Esophagus squamous epithelium (tissue), 4 donors: Measurements from ENCODE around the gene SPATA31C1.

Experiments
- POLR2A ChIP-seq, 4 donors: fragments of 450-650 bp; IDR thresholded peaks; one replicate each; pipeline ENCODE4 v1.6.1; 2017; ENCODE audit warnings: antibody characterized with exemption in 4 of 4, mild to moderate bottlenecking in 4 of 4, moderate library complexity in 3 of 4
- TF ChIP-seq, protein P1 (sequence below), 6 experiments: fragments of 450-650 bp in 4 of 6; fragments of 200-600 bp in 2 of 6; sonication (generic) in 2 of 6; IDR thresholded peaks; one replicate each; pipeline ENCODE4 v1.5.1; 2016 to 2019; ENCODE audit warnings: antibody characterized with exemption in 6 of 6, mild to moderate bottlenecking in 4 of 6, moderate library complexity in 4 of 6

DNA sequence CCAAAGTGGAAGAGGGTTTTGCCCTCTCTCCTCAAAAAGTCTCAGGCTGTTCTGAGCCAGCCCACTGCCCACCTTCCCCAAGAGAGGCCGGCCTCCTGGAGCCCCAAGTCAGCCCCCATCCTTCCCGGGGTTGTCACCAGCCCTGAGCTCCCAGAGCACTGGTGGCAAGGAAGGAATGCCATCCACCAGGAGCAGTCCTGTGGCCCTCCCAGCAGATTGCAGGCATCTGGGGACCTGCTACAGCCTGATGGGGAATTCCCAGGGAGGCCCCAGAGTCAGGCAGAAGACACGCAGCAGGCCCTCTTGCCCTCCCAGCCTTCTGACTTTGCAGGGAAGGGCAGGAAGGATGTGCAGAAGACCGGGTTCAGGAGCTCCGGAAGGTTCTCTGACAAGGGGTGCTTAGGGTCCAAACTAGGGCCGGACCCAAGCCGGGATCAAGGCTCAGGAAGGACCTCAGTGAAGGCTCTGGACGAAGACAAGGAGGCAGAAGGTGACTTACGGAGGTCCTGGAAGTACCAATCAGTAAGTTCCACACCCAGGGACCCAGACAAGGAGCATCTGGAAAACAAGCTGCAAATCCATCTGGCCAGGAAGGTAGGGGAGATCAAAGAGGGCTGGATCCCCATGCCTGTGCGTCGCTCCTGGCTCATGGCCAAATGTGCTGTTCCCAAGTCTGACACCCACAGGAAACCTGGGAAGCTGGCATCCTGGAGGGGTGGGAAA is 31.4 kb upstream of the SPATA31C1 start:
- TF ChIP-seq, protein P1, sequence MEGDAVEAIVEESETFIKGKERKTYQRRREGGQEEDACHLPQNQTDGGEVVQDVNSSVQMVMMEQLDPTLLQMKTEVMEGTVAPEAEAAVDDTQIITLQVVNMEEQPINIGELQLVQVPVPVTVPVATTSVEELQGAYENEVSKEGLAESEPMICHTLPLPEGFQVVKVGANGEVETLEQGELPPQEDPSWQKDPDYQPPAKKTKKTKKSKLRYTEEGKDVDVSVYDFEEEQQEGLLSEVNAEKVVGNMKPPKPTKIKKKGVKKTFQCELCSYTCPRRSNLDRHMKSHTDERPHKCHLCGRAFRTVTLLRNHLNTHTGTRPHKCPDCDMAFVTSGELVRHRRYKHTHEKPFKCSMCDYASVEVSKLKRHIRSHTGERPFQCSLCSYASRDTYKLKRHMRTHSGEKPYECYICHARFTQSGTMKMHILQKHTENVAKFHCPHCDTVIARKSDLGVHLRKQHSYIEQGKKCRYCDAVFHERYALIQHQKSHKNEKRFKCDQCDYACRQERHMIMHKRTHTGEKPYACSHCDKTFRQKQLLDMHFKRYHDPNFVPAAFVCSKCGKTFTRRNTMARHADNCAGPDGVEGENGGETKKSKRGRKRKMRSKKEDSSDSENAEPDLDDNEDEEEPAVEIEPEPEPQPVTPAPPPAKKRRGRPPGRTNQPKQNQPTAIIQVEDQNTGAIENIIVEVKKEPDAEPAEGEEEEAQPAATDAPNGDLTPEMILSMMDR (IDR thresholded peaks at IDR 0.05) = no peak
- TF ChIP-seq POLR2A (IDR thresholded peaks at IDR 0.05) = no peak
